Prostate gland (tissue), 2 donors: ENCODE measurements around the gene ST13. TPM values are rescaled to one million over a fixed set of nuclear protein-coding genes. Genes with fewer than 3 reads are reported as not detected.

ENCODE experiments used
- DNase-seq: peaks from one replicate; pipeline ENCODE4 v3.0.0-alpha.2; 2019; ENCODE audit warnings: low spot score
- H3K27ac ChIP-seq, 2 donors: fragments of 200-600 bp; sonication (generic); 2 replicates each; pipeline ENCODE4 v1.5.1; 2017 to 2019
- H3K27me3 ChIP-seq: fragments of 200-600 bp; sonication (generic); replicated peaks from 2 replicates; pipeline ENCODE4 v1.5.1; 2019; ENCODE audit not compliant: insufficient read depth
- H3K36me3 ChIP-seq, 2 donors: fragments of 200-600 bp; sonication (generic); 1 replicate in 1 of 2; 2 replicates in 1 of 2; pipeline versions ENCODE4 v1.5.1 to v1.8.1; 2017 to 2019
- H3K4me1 ChIP-seq: fragments of 200-600 bp; sonication (generic); replicated peaks from 2 replicates; pipeline ENCODE4 v1.5.1; 2019
- H3K4me3 ChIP-seq, 2 donors: fragments of 200-600 bp; sonication (generic); 2 replicates each; pipeline ENCODE4 v1.5.1; 2017 to 2019
- H3K9me3 ChIP-seq: fragments of 200-600 bp; sonication (generic); 2 replicates; pipeline ENCODE4 v1.5.1; 2017
- CTCF ChIP-seq, 4 experiments: fragments of 200-600 bp in 2 of 4; fragments of 450-650 bp in 2 of 4; sonication (generic) in 2 of 4; IDR thresholded peaks; 1 replicate in 3 of 4; 2 replicates in 1 of 4; pipeline ENCODE4 v1.5.1; 2016 to 2019; ENCODE audit warnings: antibody characterized with exemption in 4 of 4, mild to moderate bottlenecking in 2 of 4, moderate library complexity in 2 of 4
- POLR2A ChIP-seq: fragments of 450-650 bp; IDR thresholded peaks from one replicate; pipeline ENCODE4 v1.6.1; 2016; ENCODE audit warnings: antibody characterized with exemption, mild to moderate bottlenecking
- POLR2AphosphoS5 ChIP-seq: sonication (generic); formaldehyde crosslinking; IDR thresholded peaks from one replicate; pipeline ENCODE4 v1.6.1; 2017; ENCODE audit warnings: antibody characterized with exemption
- WGBS: methylation state at CpG from one replicate; pipeline ENCODE4 v1.1.5; 2018; 5-methylcytosine and 5-hydroxymethylcytosine counted together
- intact Hi-C: fragments of 100-400 bp; cut with DNase I; formaldehyde crosslinking; loops from one replicate; pipeline ENCODE4 v1.14.2; 2022
- total RNA-seq, 2 donors: library from RNA; depleted of rRNA; stranded (reverse); fragments of >200 nt; gene quantifications; one replicate each; pipeline ENCODE4 v1.1.0, GENCODE V29; 2016

The ST13 gene
- 100 to 1,000 TPM; 159 to 205 TPM for total RNA-seq

DNA sequence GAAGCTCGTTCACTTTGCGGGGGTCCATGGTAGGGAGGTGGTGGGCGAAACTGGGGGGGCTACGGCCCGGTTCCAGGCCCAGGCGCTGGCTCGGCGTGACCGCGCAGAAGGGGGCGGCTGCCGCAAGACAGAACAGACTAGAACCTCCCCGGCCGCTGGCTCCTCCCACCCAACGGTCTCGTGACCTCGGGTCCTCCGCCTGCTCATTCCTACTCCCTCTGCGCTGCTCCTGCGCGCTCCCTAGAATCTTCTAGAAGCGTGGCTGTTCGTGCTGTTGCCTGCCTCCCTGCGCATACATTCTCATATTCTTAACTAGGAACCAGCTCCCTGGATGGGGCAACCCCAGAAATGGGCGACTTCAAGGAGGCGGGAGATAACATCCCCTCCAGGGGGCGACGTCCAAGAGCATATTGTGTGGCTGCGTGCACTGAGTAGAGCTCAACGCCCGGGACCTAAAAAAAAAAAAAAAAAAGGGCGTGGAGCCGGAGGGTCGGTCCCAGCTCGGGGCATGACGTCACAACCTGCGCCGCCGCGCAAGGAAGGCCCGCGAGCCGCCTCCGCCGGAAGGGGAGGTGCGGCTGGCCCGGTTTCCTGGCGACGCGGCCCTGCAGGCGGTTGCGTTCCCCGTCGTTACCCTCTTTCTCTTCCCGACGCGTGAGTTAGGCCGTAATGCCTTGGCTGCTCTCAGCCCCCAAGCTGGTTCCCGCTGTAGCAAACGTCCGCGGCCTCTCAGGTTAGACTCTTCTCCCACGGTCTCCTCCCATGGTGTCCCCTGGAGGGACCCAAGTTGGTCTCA is at the start of gene ST13, which contains the start of gene XPNPEP3:
TSS of gene ST13 (minus strand) at position 127 of the 796 bp plus-strand sequence. CDS start at position 28, 99 bp downstream.
TSS of gene XPNPEP3 (plus strand) at position 636 of the 796 bp plus-strand sequence. CDS start at position 670, 34 bp downstream.
- peak within 1 kb of the TSS; percentile 99 for H3K27ac ChIP-seq
- peaks cover 9% of the 10 kb centered on the region for H3K4me1 ChIP-seq
- H3K36me3 ChIP-seq, result no peaks in the 10 kb centered on the region
- H3K4me3 ChIP-seq, result peak within 1 kb of the TSS; percentile 82 to 89
- intact Hi-C loops, result loop anchor here (5.0 kb wide), 1 partner anchor 39 kb away; the partner anchor contains the start of gene SLC25A17
- no peaks in the 10 kb centered on the region for H3K9me3 ChIP-seq
- DNase-seq, result peak; percentile 97
- TF ChIP-seq POLR2A (peak; percentile 91), POLR2AphosphoS5 (peak; percentile 91), CTCF (IDR thresholded peaks at IDR 0.05) (peak in 3 of 4 experiments; percentile 3 to 26 (median 20))
- H3K27me3 ChIP-seq, result no peaks in the 10 kb centered on the region
- WGBS, result under 1% methylated on average over 63 of the region's 63 CpGs

GRCh38 chr22:40904101-40904500 is 47.7 kb upstream of the ST13 start:
- Histone ChIP-seq H3K4me1 (no peaks in the 10 kb centered on the region), H3K27ac (no peak overlapping the region), H3K4me3 (no peak overlapping the region), H3K27me3 (no peaks in the 10 kb centered on the region), H3K36me3 (no peaks in the 10 kb centered on the region), H3K9me3 (no peaks in the 10 kb centered on the region)
- TF ChIP-seq POLR2AphosphoS5 (no peak), CTCF (IDR thresholded peaks at IDR 0.05) (no peak), POLR2A (no peak)
- intact Hi-C loops, result no loop called here
- WGBS, result 82% methylated on average over 1 of the region's 1 CpG
- DNase-seq, result no peak

GRCh38 chr22:40898850-40899357 is 42.5 kb upstream of the ST13 start:
- intact Hi-C loops, result loop anchor here (10.0 kb wide), 1 partner anchor 214 kb away; no protein-coding TSS in a partner anchor
- TF ChIP-seq CTCF (IDR thresholded peaks at IDR 0.05) (peak in 2 of 4 experiments; percentile 38 to 50), POLR2AphosphoS5 (no peak), POLR2A (no peak)
- Histone ChIP-seq H3K27ac (no peak overlapping the region), H3K27me3 (no peaks in the 10 kb centered on the region), H3K4me3 (no peak overlapping the region), H3K9me3 (no peaks in the 10 kb centered on the region), H3K36me3 (no peaks in the 10 kb centered on the region), H3K4me1 (no peaks in the 10 kb centered on the region)
- 34% methylated on average over 3 of the region's 3 CpGs for WGBS
- no peak for DNase-seq

- no peaks in the 10 kb centered on the region for H3K4me1 ChIP-seq
- no peaks in the 10 kb centered on the region for H3K36me3 ChIP-seq
- 94% methylated on average over 4 of the region's 4 CpGs for WGBS
- no peak overlapping the region for H3K27ac ChIP-seq
- TF ChIP-seq POLR2AphosphoS5 (no peak), POLR2A (no peak), CTCF (IDR thresholded peaks at IDR 0.05) (no peak)
- H3K4me3 ChIP-seq, result no peak overlapping the region
- H3K27me3 ChIP-seq, result no peaks in the 10 kb centered on the region
- intact Hi-C loops, result loop anchor here (10.0 kb wide), 1 partner anchor 210 kb away; no protein-coding TSS in a partner anchor
- H3K9me3 ChIP-seq, result no peaks in the 10 kb centered on the region
- DNase-seq, result no peak
Observed at GRCh38 chr22:40894417-40894816, 38.0 kb upstream of the ST13 start.
